Naive thymus-derived CD4-positive, alpha-beta T cell (primary cell): ENCODE results near the gene HIGD1B. TPM values are rescaled to one million over a fixed set of nuclear protein-coding genes. Genes with fewer than 3 reads are reported as not detected.

ENCODE experiments used
- ATAC-seq: fragments of 150-1000 bp; cut with Tn5 transposase; 2 replicates; pipeline ENCODE4 v1.10.0; 2021; ENCODE audit warnings: mild to moderate bottlenecking, moderate library complexity
- CTCF ChIA-PET: fragments of 350-600 bp; sonication (Branson Sonifier 250); formaldehyde crosslinking; loops from one replicate; lab custom pipeline; 2021; ENCODE audit warnings: antibody characterized with exemption; lab: Charles Lee
- POLR2A ChIA-PET: fragments of 350-600 bp; sonication (Branson Sonifier 250); formaldehyde crosslinking; loops from one replicate; lab custom pipeline; 2021; ENCODE audit warnings: antibody characterized with exemption, inconsistent platforms; lab: Charles Lee
- DNase-seq, 9 donors: peaks; one replicate each; pipeline versions ENCODE4 v3.0.0 to v3.0.0-alpha.2; 2020 to 2022; ENCODE audit warnings: mixed read lengths in 1 of 9
- H3K27ac ChIP-seq: one replicate; pipeline ENCODE4 v1.7.0; 2013; ENCODE audit warnings: mild to moderate bottlenecking, low read depth, low read length, moderate library complexity
- H3K27me3 ChIP-seq, 2 donors: one replicate each; pipeline ENCODE4 v1.7.0; 2013; ENCODE audit warnings: low read length in 2 of 2, mild to moderate bottlenecking in 2 of 2, moderate library complexity in 2 of 2; ENCODE audit not compliant: control insufficient read depth in 2 of 2, insufficient read depth in 2 of 2
- H3K36me3 ChIP-seq, 3 experiments: 1 replicate in 2 of 3; 2 replicates in 1 of 3; pipeline ENCODE4 v1.7.0; 2013; ENCODE audit warnings: low read length in 3 of 3, mild to moderate bottlenecking in 3 of 3, moderate library complexity in 1 of 3; ENCODE audit not compliant: insufficient read depth in 3 of 3, control insufficient read depth in 2 of 3
- H3K4me1 ChIP-seq, 2 donors: one replicate each; pipeline ENCODE4 v1.7.0; 2013; ENCODE audit warnings: low read length in 2 of 2, mild to moderate bottlenecking in 2 of 2, moderate library complexity in 1 of 2; ENCODE audit not compliant: control insufficient read depth in 2 of 2, insufficient read depth in 2 of 2
- H3K4me3 ChIP-seq: 2 replicates; pipeline ENCODE4 v1.7.0; 2013; ENCODE audit warnings: mild to moderate bottlenecking, low read length
- H3K9me3 ChIP-seq, 3 experiments: 1 replicate in 2 of 3; 2 replicates in 1 of 3; pipeline ENCODE4 v1.7.0; 2013; ENCODE audit warnings: low read length in 3 of 3; ENCODE audit not compliant: control insufficient read depth in 2 of 3
- H3K27ac Mint-ChIP-seq, 9 donors: one replicate each; pipeline ENCODE4 v1.8.0; 2020 to 2022; ENCODE audit warnings: mixed read lengths in 9 of 9, mild to moderate bottlenecking in 8 of 9, moderate library complexity in 5 of 9, inconsistent platforms in 2 of 9
- H3K27me3 Mint-ChIP-seq, 5 donors: one replicate each; pipeline ENCODE4 v1.8.0; 2021 to 2022; ENCODE audit warnings: mixed read lengths in 5 of 5, mild to moderate bottlenecking in 1 of 5
- H3K36me3 Mint-ChIP-seq, 5 donors: one replicate each; pipeline ENCODE4 v1.8.0; 2020 to 2022; ENCODE audit warnings: mixed read lengths in 5 of 5, mild to moderate bottlenecking in 3 of 5, inconsistent platforms in 1 of 5
- H3K4me1 Mint-ChIP-seq, 7 donors: one replicate each; pipeline ENCODE4 v1.8.0; 2020 to 2022; ENCODE audit warnings: mixed read lengths in 7 of 7, mild to moderate bottlenecking in 3 of 7, inconsistent platforms in 1 of 7
- H3K4me3 Mint-ChIP-seq, 10 donors: one replicate each; pipeline ENCODE4 v1.8.0; 2020 to 2022; ENCODE audit warnings: mild to moderate bottlenecking in 10 of 10, mixed read lengths in 10 of 10, moderate library complexity in 6 of 10, inconsistent platforms in 2 of 10
- H3K9me3 Mint-ChIP-seq, 11 donors: one replicate each; pipeline ENCODE4 v1.8.0; 2020 to 2022; ENCODE audit warnings: mixed read lengths in 11 of 11, mild to moderate bottlenecking in 4 of 11, inconsistent platforms in 1 of 11, moderate library complexity in 1 of 11
- intact Hi-C, 2 donors: fragments of 100-400 bp; cut with micrococcal nuclease; formaldehyde crosslinking; loops; one replicate each; pipeline ENCODE4 v1.15.1; 2023
- polyA plus RNA-seq, 2 donors: library from polyadenylated mRNA; unstranded; fragments of 300-500 nt; fragmentation: Illumina TruSeq; gene quantifications; one replicate each; pipeline ENCODE4 v1.2.3, GENCODE V29; 2021
- total RNA-seq, 6 experiments: library from RNA in 5 of 6; stranded (reverse) in 5 of 6; gene quantifications; 1 replicate in 5 of 6; 2 replicates in 1 of 6; pipeline ENCODE4 v1.2.3 and lab custom pipeline; 2021 to 2026

HIGD1B gene
- total and polyA plus RNA-seq, 7 experiments from 2014 or later: not detected

GRCh38 chr17:44859701-44860100 is 12.0 kb downstream of the HIGD1B start:
- no peaks in the 10 kb centered on the region for H3K4me1 ChIP-seq
- no peaks in the 10 kb centered on the region for H3K27me3 Mint-ChIP-seq
- POLR2A ChIA-PET: no interaction called here
- H3K36me3 Mint-ChIP-seq: peaks cover 22 to 45% (median 30%) of the 10 kb centered on the region in 5 donors
- H3K9me3 ChIP-seq: no peaks in the 10 kb centered on the region
- H3K4me3 Mint-ChIP-seq: no peak overlapping the region
- no peaks in the 10 kb centered on the region for H3K4me1 Mint-ChIP-seq
- peak overlapping the region in 1 of 9 donors; percentile 49 for H3K27ac Mint-ChIP-seq
- ATAC-seq (no peak), DNase-seq (no peak)
- H3K27ac ChIP-seq: no peak overlapping the region
- peaks cover 19 to 96% (median 49%) of the 10 kb centered on the region in 3 experiments for H3K36me3 ChIP-seq
- CTCF ChIA-PET: interaction anchor here (0.7 kb wide), 1 partner anchor 9 kb away, joined by 3 read pairs; no protein-coding TSS in a partner anchor
- intact Hi-C loops: no loop called here
- no peak overlapping the region for H3K4me3 ChIP-seq
- no peaks in the 10 kb centered on the region for H3K27me3 ChIP-seq
- H3K9me3 Mint-ChIP-seq: no peaks in the 10 kb centered on the region

GRCh38 chr17:44862278-44862914 is 14.7 kb downstream of the HIGD1B start:
- intact Hi-C loops: no loop called here
- POLR2A ChIA-PET: interaction anchor here (0.8 kb wide), 1 partner anchor 14 kb away, joined by 3 read pairs; no protein-coding TSS in a partner anchor

GRCh38 chr17:44863061-44863918 is 15.6 kb downstream of the HIGD1B start:
- intact Hi-C loops: no loop called here
- Mint-ChIP-seq H3K4me1 (no peaks in the 10 kb centered on the region), H3K9me3 (no peaks in the 10 kb centered on the region), H3K4me3 (no peak overlapping the region), H3K36me3 (peaks cover 13 to 38% (median 20%) of the 10 kb centered on the region in 5 donors), H3K27me3 (no peaks in the 10 kb centered on the region), H3K27ac (no peak overlapping the region)
- Histone ChIP-seq H3K27ac (no peak overlapping the region), H3K4me1 (no peaks in the 10 kb centered on the region), H3K9me3 (no peaks in the 10 kb centered on the region), H3K4me3 (no peak overlapping the region), H3K27me3 (no peaks in the 10 kb centered on the region), H3K36me3 (peaks cover 21 to 86% (median 55%) of the 10 kb centered on the region in 3 experiments)
- ATAC-seq: no peak
- ChIA-PET CTCF (interaction anchor here (0.9 to 10.7 kb wide), 3 partner anchors 13 to 85 kb away, joined by 5 to 146 read pairs (median 6); no protein-coding TSS in a partner anchor), POLR2A (interaction anchor here (0.5 kb wide), 1 partner anchor 121 kb away, joined by 3 read pairs; no protein-coding TSS in a partner anchor)
- DNase-seq: no peak

More at GRCh38 chr17:44862278-44862914, 14.7 kb downstream of the HIGD1B start:
- no peaks in the 10 kb centered on the region for H3K9me3 Mint-ChIP-seq
- CTCF ChIA-PET: interaction anchor here (0.7 to 10.7 kb wide), 2 partner anchors 84 to 311 kb away, joined by 3 to 146 read pairs; no protein-coding TSS in a partner anchor
- H3K36me3 ChIP-seq: peaks cover 17 to 87% (median 47%) of the 10 kb centered on the region in 3 experiments
- H3K36me3 Mint-ChIP-seq: peaks cover 13 to 33% (median 20%) of the 10 kb centered on the region in 5 donors
- H3K4me3 ChIP-seq: no peak overlapping the region
- H3K27me3 ChIP-seq: no peaks in the 10 kb centered on the region
- H3K27ac ChIP-seq: no peak overlapping the region
- H3K27ac Mint-ChIP-seq: peak overlapping the region in 1 of 9 donors; percentile 30
- H3K9me3 ChIP-seq: no peaks in the 10 kb centered on the region
- H3K4me1 ChIP-seq: no peaks in the 10 kb centered on the region
- H3K4me3 Mint-ChIP-seq: no peak overlapping the region
- H3K27me3 Mint-ChIP-seq: no peaks in the 10 kb centered on the region
- H3K4me1 Mint-ChIP-seq: no peaks in the 10 kb centered on the region
- no peak for DNase-seq
- ATAC-seq: no peak

GRCh38 chr17:44864831-44865230 is 17.1 kb downstream of the HIGD1B start:
- intact Hi-C loops: loop anchor here (1.0 kb wide), 3 partner anchors 86 to 332 kb away; no protein-coding TSS in a partner anchor
- no peaks in the 10 kb centered on the region for H3K9me3 ChIP-seq
- DNase-seq: no peak
- ATAC-seq: peak; percentile 18
- no peaks in the 10 kb centered on the region for H3K4me1 ChIP-seq
- Mint-ChIP-seq H3K4me1 (no peaks in the 10 kb centered on the region), H3K27me3 (no peaks in the 10 kb centered on the region), H3K4me3 (no peak overlapping the region), H3K36me3 (peaks cover 9 to 43% (median 21%) of the 10 kb centered on the region in 5 donors), H3K9me3 (no peaks in the 10 kb centered on the region), H3K27ac (no peak overlapping the region)
- ChIA-PET POLR2A (interaction anchor here (0.6 to 1.5 kb wide), 2 partner anchors 11 to 89 kb away, joined by 3 to 5 read pairs; no protein-coding TSS in a partner anchor), CTCF (interaction anchor here (0.6 to 10.7 kb wide), 3 partner anchors 13 to 86 kb away, joined by 3 to 146 read pairs (median 6); no protein-coding TSS in a partner anchor)
- H3K27ac ChIP-seq: no peak overlapping the region
- H3K36me3 ChIP-seq: peaks cover 12 to 86% (median 43%) of the 10 kb centered on the region in 3 experiments
- no peak overlapping the region for H3K4me3 ChIP-seq
- no peaks in the 10 kb centered on the region for H3K27me3 ChIP-seq

GRCh38 chr17:44865231-44865660 is 17.6 kb downstream of the HIGD1B start:
- H3K36me3 ChIP-seq: peaks cover 12 to 86% (median 39%) of the 10 kb centered on the region in 3 experiments
- intact Hi-C loops: loop anchor here (1.0 kb wide), 3 partner anchors 86 to 332 kb away; no protein-coding TSS in a partner anchor
- Mint-ChIP-seq H3K4me1 (no peaks in the 10 kb centered on the region), H3K27me3 (no peaks in the 10 kb centered on the region), H3K4me3 (no peak overlapping the region), H3K36me3 (peaks cover 7 to 46% (median 20%) of the 10 kb centered on the region in 5 donors), H3K27ac (no peak overlapping the region), H3K9me3 (no peaks in the 10 kb centered on the region)
- H3K4me1 ChIP-seq: no peaks in the 10 kb centered on the region
- ChIA-PET POLR2A (interaction anchor here (0.6 to 1.5 kb wide), 2 partner anchors 10 to 90 kb away, joined by 3 to 5 read pairs; no protein-coding TSS in a partner anchor), CTCF (interaction anchor here (0.6 to 10.7 kb wide), 4 partner anchors 13 to 1196 kb away, joined by 3 to 146 read pairs (median 4); no protein-coding TSS in a partner anchor)
- H3K27me3 ChIP-seq: no peaks in the 10 kb centered on the region
- DNase-seq (peak; percentile 37 to 76 (median 65)), ATAC-seq (peak; percentile 86)
- no peaks in the 10 kb centered on the region for H3K9me3 ChIP-seq
- no peak overlapping the region for H3K27ac ChIP-seq
- H3K4me3 ChIP-seq: no peak overlapping the region

GRCh38 chr17:44865931-44866330 is 18.2 kb downstream of the HIGD1B start:
- ChIA-PET POLR2A (interaction anchor here (0.6 to 0.9 kb wide), 2 partner anchors 89 to 153 kb away, joined by 3 read pairs; no protein-coding TSS in a partner anchor), CTCF (interaction anchor here (0.6 to 10.7 kb wide), 2 partner anchors 87 to 1196 kb away, joined by 3 to 146 read pairs; no protein-coding TSS in a partner anchor)
- H3K4me3 Mint-ChIP-seq: no peak overlapping the region
- no peak for DNase-seq
- Histone ChIP-seq H3K27ac (no peak overlapping the region), H3K4me3 (no peak overlapping the region), H3K36me3 (peaks cover 8 to 86% (median 36%) of the 10 kb centered on the region in 3 experiments), H3K9me3 (no peaks in the 10 kb centered on the region), H3K4me1 (no peaks in the 10 kb centered on the region), H3K27me3 (no peaks in the 10 kb centered on the region)
- no peak overlapping the region for H3K27ac Mint-ChIP-seq
- no peak for ATAC-seq
- peaks cover 3 to 46% (median 21%) of the 10 kb centered on the region in 5 donors for H3K36me3 Mint-ChIP-seq
- no peaks in the 10 kb centered on the region for H3K4me1 Mint-ChIP-seq
- intact Hi-C loops: loop anchor here (1.0 kb wide), 3 partner anchors 87 to 333 kb away; no protein-coding TSS in a partner anchor
- H3K27me3 Mint-ChIP-seq: no peaks in the 10 kb centered on the region
- H3K9me3 Mint-ChIP-seq: no peaks in the 10 kb centered on the region
